CD14-positive monocyte (primary cell): ENCODE data around the gene DOCK10. TPM values are rescaled to one million over a fixed set of nuclear protein-coding genes. Genes with fewer than 3 reads are reported as not detected.

ENCODE experiments used
- DNase-seq, 3 donors: peaks; one replicate each; pipeline ENCODE4 v3.0.0-alpha.2; 2011 to 2022
- H2AFZ ChIP-seq: 2 replicates; pipeline ENCODE4 v1.6.0; 2012; ENCODE audit warnings: mild to moderate bottlenecking, low read depth, low read length, inconsistent platforms; ENCODE audit not compliant: insufficient read depth, poor library complexity, severe bottlenecking
- H3K27ac ChIP-seq, 2 donors: 1 replicate in 1 of 2; 2 replicates in 1 of 2; pipeline ENCODE4 v1.5.1; 2012 to 2013; ENCODE audit warnings: low read length in 2 of 2, control low read depth in 1 of 2, inconsistent platforms in 1 of 2, low read depth in 1 of 2, mild to moderate bottlenecking in 1 of 2
- H3K27me3 ChIP-seq, 2 donors: one replicate each; pipeline versions ENCODE4 v1.6.0 to v1.6.1; 2011 to 2013; ENCODE audit warnings: low read length in 2 of 2; ENCODE audit not compliant: control insufficient read depth in 2 of 2, insufficient read depth in 2 of 2
- H3K36me3 ChIP-seq, 2 donors: replicated peaks in 1 of 2; 1 replicate in 1 of 2; 2 replicates in 1 of 2; pipeline versions ENCODE4 v1.5.1 to v1.6.1; 2012 to 2013; ENCODE audit warnings: low read length in 2 of 2, control low read depth in 1 of 2, inconsistent platforms in 1 of 2, mild to moderate bottlenecking in 1 of 2; ENCODE audit not compliant: insufficient read depth in 2 of 2, control insufficient read depth in 1 of 2
- H3K4me1 ChIP-seq, 2 donors: 1 replicate in 1 of 2; 2 replicates in 1 of 2; pipeline versions ENCODE4 v1.5.1 to v1.6.1; 2012 to 2013; ENCODE audit warnings: low read length in 2 of 2, control low read depth in 1 of 2, inconsistent platforms in 1 of 2, mild to moderate bottlenecking in 1 of 2, moderate library complexity in 1 of 2; ENCODE audit not compliant: insufficient read depth in 2 of 2, control insufficient read depth in 1 of 2
- H3K4me2 ChIP-seq: replicated peaks from 2 replicates; pipeline ENCODE3; 2012; ENCODE audit warnings: low read length, moderate library complexity, mild to moderate bottlenecking; ENCODE audit not compliant: poor library complexity, severe bottlenecking; ENCODE audit errors: extremely low read depth
- H3K4me3 ChIP-seq, 3 experiments: fragments of 200-600 bp in 1 of 3; sonication (generic) in 1 of 3; replicated peaks in 1 of 3; 1 replicate in 2 of 3; 2 replicates in 1 of 3; pipeline ENCODE4 v1.5.1; 2011 to 2013; ENCODE audit warnings: low read length in 3 of 3, mild to moderate bottlenecking in 3 of 3, control low read depth in 2 of 3, low read depth in 2 of 3, inconsistent platforms in 1 of 3, moderate library complexity in 1 of 3
- H3K79me2 ChIP-seq: 2 replicates; pipeline ENCODE4 v1.6.0; 2012; ENCODE audit warnings: mild to moderate bottlenecking, control low read depth, inconsistent platforms, low read length, moderate library complexity; ENCODE audit not compliant: insufficient read depth
- H3K9ac ChIP-seq: 2 replicates; pipeline ENCODE4 v1.6.0; 2017; ENCODE audit warnings: low read length, mild to moderate bottlenecking; ENCODE audit not compliant: insufficient read depth, poor library complexity, severe bottlenecking
- H3K9me3 ChIP-seq, 2 donors: replicated peaks in 1 of 2; 1 replicate in 1 of 2; 2 replicates in 1 of 2; pipeline versions ENCODE4 v1.5.1 to v1.6.1; 2012 to 2013; ENCODE audit warnings: low read length in 2 of 2, control low read depth in 1 of 2; ENCODE audit not compliant: control insufficient read depth in 1 of 2, insufficient read depth in 1 of 2
- H4K20me1 ChIP-seq: 2 replicates; pipeline ENCODE4 v1.6.0; 2012; ENCODE audit warnings: mild to moderate bottlenecking, low read length, control low read depth, moderate library complexity; ENCODE audit not compliant: insufficient read depth
- H3K27ac Mint-ChIP-seq, 7 donors: one replicate each; pipeline ENCODE4 v1.8.0; 2020; ENCODE audit warnings: mild to moderate bottlenecking in 7 of 7, mixed read lengths in 7 of 7, moderate library complexity in 6 of 7, inconsistent platforms in 2 of 7
- H3K27me3 Mint-ChIP-seq, 3 donors: one replicate each; pipeline ENCODE4 v1.8.0; 2021 to 2022; ENCODE audit warnings: low read depth in 3 of 3, mild to moderate bottlenecking in 3 of 3, mixed read lengths in 3 of 3, moderate library complexity in 3 of 3, inconsistent platforms in 1 of 3
- H3K36me3 Mint-ChIP-seq, 2 donors: one replicate each; pipeline ENCODE4 v1.8.0; 2020; ENCODE audit warnings: mixed read lengths in 2 of 2, inconsistent platforms in 1 of 2, mild to moderate bottlenecking in 1 of 2
- H3K4me1 Mint-ChIP-seq: one replicate; pipeline ENCODE4 v1.8.0; 2020; ENCODE audit warnings: mild to moderate bottlenecking, mixed read lengths
- H3K4me3 Mint-ChIP-seq, 2 donors: one replicate each; pipeline ENCODE4 v1.8.0; 2020; ENCODE audit warnings: mild to moderate bottlenecking in 2 of 2, mixed read lengths in 2 of 2, moderate library complexity in 1 of 2
- H3K9me3 Mint-ChIP-seq, 7 donors: one replicate each; pipeline ENCODE4 v1.8.0; 2020 to 2022; ENCODE audit warnings: mixed read lengths in 7 of 7, mild to moderate bottlenecking in 6 of 7, moderate library complexity in 6 of 7, inconsistent platforms in 2 of 7
- CTCF ChIP-seq: fragments of 200-600 bp; IDR thresholded peaks from one replicate; pipeline ENCODE4 v1.8.0; 2022; ENCODE audit warnings: antibody characterized with exemption, mild to moderate bottlenecking
- WGBS: methylation state at CpG from one replicate; pipeline ENCODE4 v1.1.5; 2013; ENCODE audit warnings: missing lambda C conversion rate; ENCODE audit not compliant: insufficient coverage; 5-methylcytosine and 5-hydroxymethylcytosine counted together
- intact Hi-C, 2 donors: fragments of 100-400 bp; cut with micrococcal nuclease; formaldehyde crosslinking; loops; one replicate each; pipeline versions ENCODE4 v1.15.0 to v1.15.1; 2023
- polyA plus RNA-seq, 3 donors: library from polyadenylated mRNA; depleted of rRNA in 1 of 3; unstranded in 2 of 3; stranded (reverse) in 1 of 3; fragments of 300-500 nt in 2 of 3; fragments of >200 nt in 1 of 3; fragmentation: Illumina TruSeq in 2 of 3; gene quantifications; 1 replicate in 2 of 3; 2 replicates in 1 of 3; pipeline ENCODE4 v1.2.3, GENCODE V29; 2012 to 2021

DOCK10 gene
- polyA plus RNA-seq, 3 donors: 9.5 to 30.9 (median 16.5) TPM

- peaks cover 0 to 7% (median 0%) of the 10 kb centered on the region in 3 donors for H3K27me3 Mint-ChIP-seq
- peaks cover 51% of the 10 kb centered on the region for H3K79me2 ChIP-seq
- no peak overlapping the region for H3K9ac ChIP-seq
These were observed 115.3 kb downstream of the DOCK10 start for GRCh38 chr2:224927011-224927410.

GRCh38 chr2:224925810-224926100 is 116.5 kb downstream of the DOCK10 start:
- no peak overlapping the region for H3K4me2 ChIP-seq
- Mint-ChIP-seq H3K27me3 (peaks cover 0 to 7% (median 0%) of the 10 kb centered on the region in 3 donors), H3K36me3 (peaks cover 42 to 49% of the 10 kb centered on the region in 2 donors), H3K4me3 (no peak overlapping the region), H3K4me1 (peaks cover 87% of the 10 kb centered on the region), H3K9me3 (peaks cover 0 to 3% (median 0%) of the 10 kb centered on the region in 7 donors), H3K27ac (peak overlapping the region; percentile 91 to 97 (median 94))
- no peak overlapping the region for H2AFZ ChIP-seq
- H3K36me3 ChIP-seq: peaks cover 0 to 4% of the 10 kb centered on the region in 2 donors
- peaks cover 97 to 98% of the 10 kb centered on the region in 2 donors for H3K4me1 ChIP-seq
- H3K79me2 ChIP-seq: peaks cover 40% of the 10 kb centered on the region
- TF ChIP-seq CTCF: no peak
- DNase-seq: peak in 2 of 3 donors; percentile 53 to 55
- intact Hi-C loops: loop anchor here in 1 of 2 donors (5.0 kb wide), 1 partner anchor 38 kb away; no protein-coding TSS in a partner anchor
- no peak overlapping the region for H3K9ac ChIP-seq
- no peaks in the 10 kb centered on the region for H3K9me3 ChIP-seq
- no peaks in the 10 kb centered on the region for H3K27me3 ChIP-seq
- H3K4me3 ChIP-seq: no peak overlapping the region
- peak overlapping the region in 1 of 2 donors; percentile 81 for H3K27ac ChIP-seq
- no peaks in the 10 kb centered on the region for H4K20me1 ChIP-seq

More at GRCh38 chr2:224927011-224927410, 115.3 kb downstream of the DOCK10 start:
- peaks cover 52 to 55% of the 10 kb centered on the region in 2 donors for H3K36me3 Mint-ChIP-seq
- intact Hi-C loops: loop anchor here in 1 of 2 donors (5.0 kb wide), 1 partner anchor 40 kb away; no protein-coding TSS in a partner anchor
- Histone ChIP-seq H3K36me3 (peaks cover 0 to 11% of the 10 kb centered on the region in 2 donors), H3K27ac (peak overlapping the region; percentile 40 to 81), H3K4me3 (peak overlapping the region in 1 of 3 experiments; percentile 28), H3K4me1 (peaks cover 97 to 99% of the 10 kb centered on the region in 2 donors), H3K27me3 (no peaks in the 10 kb centered on the region), H2AFZ (no peak overlapping the region), H3K4me2 (no peak overlapping the region), H4K20me1 (no peaks in the 10 kb centered on the region), H3K9me3 (no peaks in the 10 kb centered on the region)
- DNase-seq: peak in 2 of 3 donors; percentile 43 to 48
- peak overlapping the region; percentile 31 to 42 for H3K4me3 Mint-ChIP-seq
- WGBS: 44% methylated on average over 2 of the region's 2 CpGs
- H3K27ac Mint-ChIP-seq: peak overlapping the region; percentile 91 to 97 (median 94)
- peaks cover 96% of the 10 kb centered on the region for H3K4me1 Mint-ChIP-seq
- no peak for TF ChIP-seq CTCF
- peaks cover 0 to 3% (median 0%) of the 10 kb centered on the region in 7 donors for H3K9me3 Mint-ChIP-seq
